Lower leg skin (tissue), 3 donors: Measurements from ENCODE around the gene TMEM164.

ENCODE experiments used
- POLR2A ChIP-seq, 2 donors: fragments of 450-650 bp; IDR thresholded peaks; one replicate each; pipeline ENCODE4 v1.6.1; 2016 to 2017; ENCODE audit warnings: antibody characterized with exemption in 2 of 2, mild to moderate bottlenecking in 1 of 2, moderate library complexity in 1 of 2
- TF ChIP-seq, protein P1 (sequence below), 3 donors: fragments of 450-650 bp; IDR thresholded peaks; one replicate each; pipeline ENCODE4 v1.5.1; 2016; ENCODE audit warnings: antibody characterized with exemption in 3 of 3, mild to moderate bottlenecking in 3 of 3, moderate library complexity in 2 of 3

GRCh38 chrX:110022599-110023448 is 19.9 kb downstream of the TMEM164 start:
- TF ChIP-seq, protein P1, sequence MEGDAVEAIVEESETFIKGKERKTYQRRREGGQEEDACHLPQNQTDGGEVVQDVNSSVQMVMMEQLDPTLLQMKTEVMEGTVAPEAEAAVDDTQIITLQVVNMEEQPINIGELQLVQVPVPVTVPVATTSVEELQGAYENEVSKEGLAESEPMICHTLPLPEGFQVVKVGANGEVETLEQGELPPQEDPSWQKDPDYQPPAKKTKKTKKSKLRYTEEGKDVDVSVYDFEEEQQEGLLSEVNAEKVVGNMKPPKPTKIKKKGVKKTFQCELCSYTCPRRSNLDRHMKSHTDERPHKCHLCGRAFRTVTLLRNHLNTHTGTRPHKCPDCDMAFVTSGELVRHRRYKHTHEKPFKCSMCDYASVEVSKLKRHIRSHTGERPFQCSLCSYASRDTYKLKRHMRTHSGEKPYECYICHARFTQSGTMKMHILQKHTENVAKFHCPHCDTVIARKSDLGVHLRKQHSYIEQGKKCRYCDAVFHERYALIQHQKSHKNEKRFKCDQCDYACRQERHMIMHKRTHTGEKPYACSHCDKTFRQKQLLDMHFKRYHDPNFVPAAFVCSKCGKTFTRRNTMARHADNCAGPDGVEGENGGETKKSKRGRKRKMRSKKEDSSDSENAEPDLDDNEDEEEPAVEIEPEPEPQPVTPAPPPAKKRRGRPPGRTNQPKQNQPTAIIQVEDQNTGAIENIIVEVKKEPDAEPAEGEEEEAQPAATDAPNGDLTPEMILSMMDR (IDR thresholded peaks at IDR 0.05), result no peak
- TF ChIP-seq POLR2A (IDR thresholded peaks at IDR 0.05), result no peak
